B cell (primary cell): Measurements from ENCODE around the gene SRGAP1.

Experiments used
- CTCF ChIP-seq: fragments of 200-600 bp; IDR thresholded peaks from one replicate; pipeline ENCODE4 v1.8.0; 2022; ENCODE audit warnings: antibody characterized with exemption, mild to moderate bottlenecking
- EZH2 ChIP-seq: IDR thresholded peaks from 2 replicates; pipeline ENCODE4 v1.6.1; 2012; ENCODE audit warnings: borderline replicate concordance, low read depth, mild to moderate bottlenecking, moderate library complexity, low read length; ENCODE audit not compliant: insufficient read depth, poor library complexity, severe bottlenecking

DNA sequence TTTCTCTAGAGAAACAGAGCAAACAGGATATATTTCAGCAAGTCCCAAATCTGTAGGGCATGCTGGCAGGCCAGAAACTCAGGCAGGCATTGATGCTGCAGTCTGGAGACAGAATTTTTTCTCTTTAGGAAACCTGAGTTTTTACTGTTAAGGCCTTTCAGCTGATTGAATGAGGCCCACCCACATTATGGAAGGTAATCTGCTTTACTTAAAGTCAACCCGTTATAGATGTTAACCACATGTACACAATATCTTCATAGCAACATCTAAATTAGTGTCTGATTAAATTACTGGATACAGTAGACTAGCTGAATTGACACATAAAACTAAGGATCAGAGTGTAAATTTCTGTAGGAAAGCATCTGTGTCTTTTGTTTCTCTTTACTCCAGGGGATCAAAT lies 65.2 kb downstream of the SRGAP1 start:
- TF ChIP-seq EZH2 (no peak), CTCF (no peak)
